Erythroblast (primary cell): ENCODE data around the gene OBSL1.

Experiments
- DNase-seq, 2 experiments: peaks; one replicate each; lab custom pipeline; 2025; lab: John Stamatoyannopoulos, UW
- GATA1 ChIP-seq: IDR thresholded peaks from 2 replicates; pipeline ENCODE4 v1.6.1; 2011; ENCODE audit warnings: low read depth, mild to moderate bottlenecking, control low read depth, low read length, moderate library complexity
- POLR2A ChIP-seq: IDR thresholded peaks from 2 replicates; pipeline ENCODE4 v1.6.1; 2011; ENCODE audit warnings: mild to moderate bottlenecking, low read length

OBSL1 gene

DNA sequence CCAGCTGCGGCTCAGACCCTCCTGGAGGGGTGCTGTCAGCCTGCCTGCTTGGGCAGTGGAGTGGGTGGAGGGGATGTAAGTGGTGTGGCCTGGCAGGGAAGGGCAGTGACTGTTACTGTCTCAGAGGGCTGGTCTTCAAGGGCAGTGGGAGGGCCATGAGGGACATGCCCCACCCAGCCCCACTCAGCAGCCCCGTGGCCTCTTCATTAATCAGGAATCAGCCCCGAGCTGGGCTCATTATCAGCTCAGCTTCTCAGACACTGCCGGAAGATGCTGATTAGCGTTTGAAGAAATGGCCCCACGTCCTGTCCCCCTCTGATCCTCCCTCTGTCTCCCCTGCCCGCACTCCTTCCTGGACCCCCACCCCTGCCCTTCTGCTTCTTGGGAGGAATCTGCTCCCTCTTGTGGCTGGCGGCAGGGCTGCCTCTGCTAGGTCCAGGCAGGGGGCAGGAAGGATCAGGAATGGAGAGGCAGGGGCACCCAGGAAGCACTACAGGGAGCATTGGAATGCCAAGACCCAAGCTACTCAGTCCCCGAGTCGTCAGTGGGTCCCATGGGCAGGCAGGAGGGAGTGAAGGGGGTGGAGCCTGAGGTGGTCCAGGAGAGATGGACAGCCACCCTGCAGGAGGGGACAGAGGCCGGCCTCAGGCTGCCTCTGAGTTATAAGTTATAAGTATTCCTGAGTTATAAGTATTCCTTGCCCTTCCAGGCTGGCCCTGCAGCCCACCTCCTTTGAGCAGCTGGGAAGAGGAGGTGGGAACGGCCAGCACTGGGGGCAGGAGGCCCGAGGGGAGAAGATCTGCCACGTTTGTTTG lies 50.1 kb downstream of the OBSL1 start:
- peak; percentile 83 to 94 for DNase-seq
- TF ChIP-seq GATA1 (no peak), POLR2A (no peak)

DNA sequence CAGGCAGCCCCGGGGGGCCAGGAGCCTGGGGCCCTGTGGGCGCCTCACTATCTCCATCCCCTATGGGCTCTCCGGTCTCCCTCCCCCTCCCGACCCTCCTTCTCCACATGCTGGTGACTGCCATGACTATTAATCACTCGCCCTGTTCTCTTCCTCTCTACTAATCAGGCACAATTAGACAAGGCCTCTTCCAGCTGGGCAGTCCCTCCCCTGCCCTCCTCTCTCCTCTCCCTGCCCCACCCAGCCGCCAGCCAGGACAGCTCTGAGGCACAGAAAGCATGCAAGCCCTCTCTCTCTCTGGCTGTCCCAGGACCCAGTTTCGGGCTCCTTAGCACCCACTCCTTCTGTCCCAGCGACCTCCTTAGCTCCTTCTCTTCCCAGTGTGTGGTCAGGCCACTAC lies 51.3 kb downstream of the OBSL1 start:
- peak; percentile 58 to 66 for DNase-seq
- TF ChIP-seq GATA1 (no peak), POLR2A (no peak)

DNA sequence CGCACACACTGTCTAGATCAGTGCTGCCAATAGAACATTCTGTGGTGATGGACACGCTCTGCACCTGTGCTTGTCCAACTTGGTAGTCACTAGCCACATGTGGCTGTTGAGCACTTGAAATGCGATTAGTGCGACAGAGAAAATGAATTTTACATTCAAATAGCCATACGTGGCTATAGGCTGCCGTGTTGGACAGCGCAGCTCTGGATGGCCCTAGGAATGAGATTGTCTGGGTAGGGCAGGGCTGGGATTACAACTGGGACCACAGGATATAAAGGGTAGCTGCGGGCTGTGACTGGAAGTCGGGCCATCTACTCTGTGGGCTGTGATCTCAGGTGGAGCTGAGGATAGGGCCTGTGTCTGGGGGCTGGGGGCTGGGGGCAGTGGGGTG lies 51.8 kb downstream of the OBSL1 start:
- TF ChIP-seq GATA1 (no peak), POLR2A (no peak)
- no peak for DNase-seq

DNA sequence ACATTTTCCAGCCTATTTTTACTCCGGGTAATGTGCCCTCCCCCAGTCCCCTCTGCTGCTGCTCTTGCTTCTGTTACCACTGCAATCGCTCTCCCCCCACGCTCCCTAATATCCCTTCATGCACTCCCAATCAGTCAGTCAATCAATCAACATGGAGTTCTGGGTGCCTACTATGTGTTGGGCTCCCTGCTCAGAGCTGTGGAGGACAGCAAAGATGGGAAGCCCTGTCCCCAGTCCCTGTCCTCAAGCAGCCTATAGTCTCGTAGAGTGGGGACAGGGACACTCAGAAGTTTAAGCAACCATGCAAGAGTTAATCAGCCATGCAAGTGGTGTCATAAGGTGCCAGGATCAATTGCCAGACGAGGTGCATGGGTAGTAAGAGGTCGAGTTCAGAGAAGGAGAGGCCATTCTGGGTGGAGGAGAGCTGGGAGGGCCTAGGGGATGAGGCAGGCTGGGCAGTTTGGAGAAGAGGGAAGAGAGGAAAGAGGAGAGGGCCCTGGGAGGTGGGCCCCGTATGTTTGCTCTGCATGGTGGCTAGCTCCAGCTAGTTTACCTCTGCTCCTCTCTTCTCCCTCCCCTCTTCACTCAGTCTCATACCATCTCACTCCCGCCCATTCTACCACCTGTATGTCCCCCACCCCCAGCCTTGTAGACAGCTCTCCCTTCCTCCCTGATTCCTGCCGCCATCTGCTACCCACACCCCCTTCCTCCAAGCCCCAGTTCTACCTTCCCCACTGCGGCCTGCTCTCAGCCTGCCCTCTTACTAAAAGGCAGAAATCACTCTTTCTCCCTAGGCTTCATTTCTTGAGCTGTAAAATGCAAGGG lies 53.2 kb downstream of the OBSL1 start:
- TF ChIP-seq POLR2A, result no peak
- no peak for TF ChIP-seq GATA1
- DNase-seq, result no peak

DNA sequence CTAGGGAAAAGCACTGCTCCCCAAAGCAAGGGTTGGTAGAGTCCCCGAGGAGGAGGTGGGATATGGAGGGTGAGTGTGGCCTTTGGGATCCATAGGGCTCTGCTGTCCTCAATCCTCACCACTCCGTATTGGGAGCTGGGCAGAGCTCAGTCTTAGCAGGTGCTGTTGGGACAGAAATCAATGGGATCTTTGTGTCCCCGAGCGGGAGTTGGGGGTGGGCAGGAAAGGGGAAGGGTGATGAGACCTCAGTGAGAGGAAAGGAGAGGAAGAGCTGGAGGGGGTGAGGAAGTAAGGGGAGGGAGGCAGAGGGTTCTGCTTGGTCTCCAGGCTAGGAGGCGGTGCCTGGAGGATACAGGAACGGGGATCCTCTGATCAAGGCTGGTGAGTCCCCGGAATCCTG lies 54.5 kb downstream of the OBSL1 start:
- DNase-seq, result no peak
- TF ChIP-seq GATA1, result no peak
- no peak for TF ChIP-seq POLR2A

DNA sequence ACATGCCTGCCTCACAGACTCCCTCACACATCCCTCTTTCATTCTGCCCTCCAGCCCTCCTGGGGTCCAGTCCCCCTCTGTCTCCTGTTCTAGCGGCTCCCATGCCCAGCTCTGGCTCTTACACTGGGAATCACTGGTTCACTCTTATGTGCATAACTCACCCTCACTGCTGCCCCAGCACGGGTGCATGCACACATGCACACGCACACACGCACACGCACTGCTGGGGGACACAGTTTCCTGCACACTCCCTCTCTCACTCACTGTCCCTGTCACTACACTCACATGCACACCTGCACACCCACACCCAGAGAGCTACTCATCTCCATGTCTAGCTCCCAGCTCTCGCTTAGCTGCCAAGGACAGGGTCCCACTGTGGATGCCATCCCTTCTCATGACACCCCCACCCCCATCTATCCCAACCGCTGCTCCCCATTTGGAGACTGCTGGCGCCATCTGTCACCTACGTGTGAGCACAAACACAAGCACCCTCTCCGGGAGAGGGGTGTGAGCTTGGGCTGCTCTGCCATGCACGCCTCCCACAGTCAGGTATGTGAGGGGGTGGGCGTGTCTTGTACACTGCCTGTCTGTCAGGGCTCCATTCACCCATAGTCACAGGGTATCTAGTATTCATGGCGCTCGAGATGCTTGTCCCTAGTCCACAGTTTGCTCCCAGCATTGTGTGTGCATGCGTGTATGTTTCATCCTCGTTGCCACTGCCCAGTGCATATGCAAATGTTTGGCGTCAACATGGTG lies 55.3 kb downstream of the OBSL1 start:
- DNase-seq, result no peak
- TF ChIP-seq GATA1, result no peak
- no peak for TF ChIP-seq POLR2A

DNA sequence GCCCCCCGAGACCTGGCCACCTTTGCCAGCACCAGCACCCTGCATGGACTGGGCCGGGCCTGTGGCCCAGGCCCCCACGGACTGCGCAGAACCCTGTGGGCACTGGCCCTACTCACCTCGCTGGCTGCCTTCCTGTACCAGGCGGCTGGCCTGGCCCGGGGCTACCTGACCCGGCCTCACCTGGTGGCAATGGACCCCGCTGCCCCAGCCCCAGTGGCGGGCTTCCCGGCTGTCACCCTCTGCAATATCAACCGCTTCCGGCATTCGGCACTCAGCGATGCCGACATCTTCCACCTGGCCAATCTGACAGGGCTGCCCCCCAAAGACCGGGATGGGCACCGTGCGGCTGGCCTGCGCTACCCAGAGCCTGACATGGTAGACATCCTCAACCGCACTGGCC lies 56.5 kb downstream of the OBSL1 start:
- no peak for DNase-seq
- no peak for TF ChIP-seq POLR2A
- TF ChIP-seq GATA1, result no peak

DNA sequence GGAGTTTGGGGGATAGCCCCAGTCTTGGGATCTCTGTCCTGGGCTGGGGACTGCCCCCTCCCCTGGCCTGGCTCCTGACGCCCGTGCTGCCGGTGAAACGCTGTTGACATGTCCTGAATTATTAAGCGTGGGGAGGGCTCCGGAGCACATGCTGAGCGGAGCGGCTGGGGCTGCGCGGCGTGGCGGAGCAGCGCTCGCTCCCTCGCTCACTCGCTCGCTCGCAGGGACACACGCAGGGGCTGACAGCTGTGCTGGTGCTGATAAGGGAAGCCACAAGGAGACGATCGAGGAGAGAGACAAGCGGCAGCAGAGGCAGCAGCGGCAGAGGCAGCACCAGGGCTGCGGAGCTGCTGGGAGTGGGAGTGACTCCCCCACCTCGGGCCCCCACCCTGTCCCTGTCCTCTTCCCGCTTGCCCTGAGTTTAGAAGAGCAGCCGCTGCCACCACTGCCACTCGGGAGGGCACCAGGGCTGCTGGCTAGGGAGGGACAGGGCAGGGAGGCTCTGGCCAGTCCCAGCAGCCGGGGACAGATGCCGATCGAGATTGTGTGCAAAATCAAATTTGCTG lies 57.1 kb downstream of the OBSL1 start, which contains the start of gene ASIC4:
ASIC4 (plus strand) TSS at position 287 of the 566 bp plus-strand sequence; CDS start at position 530, 243 bp downstream.
- peak; percentile 93 to 94 for DNase-seq
- peak; percentile 25 for TF ChIP-seq POLR2A
- peak; percentile 94 for TF ChIP-seq GATA1

DNA sequence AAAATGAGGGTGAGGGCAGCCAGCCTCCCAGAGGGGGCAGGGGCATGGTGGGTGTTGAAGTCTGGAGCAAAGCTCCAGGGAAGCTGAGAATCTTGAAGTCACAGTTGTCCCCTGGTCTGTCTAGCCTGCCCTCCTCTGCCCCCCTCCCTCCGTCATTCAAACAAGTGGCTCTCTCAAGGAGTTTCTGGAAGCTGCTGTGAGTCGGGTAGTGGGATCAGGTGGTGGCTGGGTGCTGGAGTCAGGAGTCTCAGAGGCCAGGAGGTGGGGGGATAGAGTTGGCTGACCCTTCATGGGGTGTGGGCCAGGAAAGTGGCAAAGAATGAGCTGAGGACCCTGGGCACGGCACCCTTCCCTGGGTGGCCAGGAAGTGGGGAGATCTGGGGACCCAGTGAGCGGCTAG lies 57.6 kb downstream of the OBSL1 start:
- TF ChIP-seq POLR2A, result no peak
- no peak for TF ChIP-seq GATA1
- DNase-seq, result peak; percentile 46 to 64

DNA sequence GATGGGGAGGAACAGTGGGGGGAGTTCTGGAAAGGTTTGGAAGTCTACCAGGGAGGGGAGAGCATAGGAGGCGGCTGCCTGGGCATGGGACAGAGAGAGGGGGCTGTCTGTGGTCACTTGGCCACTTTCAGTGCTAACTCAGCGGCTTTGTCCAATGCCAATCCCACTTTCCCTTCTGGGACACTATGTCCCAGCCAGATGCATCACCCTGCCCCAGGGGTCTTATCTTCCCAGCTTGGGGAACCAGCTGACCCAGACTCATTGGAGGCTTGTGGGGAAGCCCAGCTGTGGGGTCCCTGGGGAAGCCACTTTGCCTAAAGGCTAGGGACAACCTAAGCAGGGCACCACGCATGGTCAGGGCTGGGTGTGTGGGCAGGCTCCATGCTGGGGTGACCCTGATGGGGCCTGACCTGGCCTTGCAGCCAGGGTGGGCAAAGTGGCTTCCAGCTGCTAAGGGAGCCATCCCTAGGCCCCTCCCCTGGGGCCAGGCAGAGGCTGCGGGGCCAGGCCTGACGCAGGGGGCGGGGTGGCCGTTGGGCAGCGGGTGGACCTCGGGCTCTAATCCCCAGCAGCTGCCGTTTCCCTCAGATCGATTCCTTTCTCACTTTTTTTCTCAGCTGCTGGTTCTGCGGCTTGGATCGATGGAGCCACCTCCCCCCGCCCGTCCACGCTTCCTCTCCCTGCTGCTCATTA lies 58.7 kb downstream of the OBSL1 start:
- DNase-seq, result peak; percentile 36 to 39
- TF ChIP-seq POLR2A (no peak), GATA1 (no peak)

DNA sequence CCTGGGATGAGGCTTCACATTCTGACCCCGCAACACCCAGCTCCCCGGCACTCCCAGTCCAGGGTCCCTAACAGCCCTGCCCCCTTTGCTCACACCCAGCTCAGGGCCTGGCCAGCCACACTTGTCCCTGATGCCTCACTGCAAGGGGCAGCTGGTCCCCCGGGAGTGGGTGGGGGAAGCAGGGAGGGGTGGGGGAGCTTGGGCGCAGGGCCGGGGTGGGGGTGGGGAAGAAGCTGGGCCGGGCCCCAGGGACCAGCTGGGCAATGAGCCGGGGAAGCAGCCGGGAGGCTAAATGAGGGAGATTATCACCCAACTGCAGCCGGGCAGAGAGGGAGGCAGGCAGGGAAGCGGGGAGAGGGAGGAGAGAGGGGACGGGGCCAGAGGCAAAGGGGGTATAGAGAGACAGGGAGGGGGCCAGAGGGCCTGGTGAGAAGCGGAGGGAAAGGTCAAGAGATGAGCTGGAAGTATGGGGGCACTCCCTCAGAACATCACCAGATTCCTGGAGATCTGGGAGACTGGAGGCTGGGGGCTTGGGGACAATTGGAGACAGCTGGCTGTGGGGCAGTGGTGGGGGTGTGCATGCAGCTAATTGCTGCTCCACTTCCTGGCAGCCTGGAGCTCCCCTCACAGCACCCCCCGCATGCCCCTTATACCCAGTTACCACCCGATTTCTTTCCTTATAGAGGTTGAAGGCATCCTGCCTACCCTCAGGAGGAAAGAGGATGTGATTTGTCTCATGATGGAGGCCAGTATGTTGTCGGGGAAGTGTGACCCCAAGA lies 59.6 kb downstream of the OBSL1 start:
- peak; percentile 74 to 75 for DNase-seq
- TF ChIP-seq POLR2A (no peak), GATA1 (no peak)

DNA sequence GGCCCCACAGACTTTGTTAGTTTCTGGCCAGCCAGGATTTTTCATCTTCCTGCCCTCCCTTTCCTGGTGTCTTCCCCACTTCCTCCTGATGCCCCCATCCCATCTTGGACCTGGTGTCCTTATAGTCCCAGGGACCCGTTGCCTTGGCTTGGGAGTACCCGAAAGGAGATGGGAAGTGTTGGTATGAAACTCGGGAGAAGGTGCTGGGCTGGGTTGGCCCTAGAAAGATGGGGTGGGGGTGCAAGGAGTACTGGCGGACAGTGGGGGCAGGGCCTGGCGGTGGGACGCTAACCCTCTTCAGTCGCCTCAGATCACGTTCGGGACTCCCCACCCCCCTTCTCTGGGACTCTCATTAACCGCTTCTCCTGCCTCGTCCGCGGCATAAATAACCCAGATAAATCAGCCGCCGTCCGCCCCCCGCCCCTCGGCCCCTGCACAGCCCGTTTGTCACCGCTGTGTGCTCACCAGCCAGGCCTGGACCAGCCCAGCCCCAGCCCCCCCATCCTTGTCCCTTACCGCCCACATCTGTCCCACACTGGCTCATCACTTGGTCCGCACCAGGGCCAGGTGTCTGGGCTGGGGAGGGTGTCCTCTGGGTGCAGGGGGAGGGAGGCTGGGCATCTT lies 60.7 kb downstream of the OBSL1 start:
- DNase-seq, result peak; percentile 35 to 50
- TF ChIP-seq POLR2A (no peak), GATA1 (no peak)
